ENCODE data around the gene TTLL6. TPM values are rescaled to one million over a fixed set of nuclear protein-coding genes. Genes with fewer than 3 reads are reported as not detected.
A peak's percentile ranks its signal among the peaks of the same experiment; 100 is the strongest.

TTLL6 gene
- polyA plus RNA-seq, 1 experiment: not detected

DNA sequence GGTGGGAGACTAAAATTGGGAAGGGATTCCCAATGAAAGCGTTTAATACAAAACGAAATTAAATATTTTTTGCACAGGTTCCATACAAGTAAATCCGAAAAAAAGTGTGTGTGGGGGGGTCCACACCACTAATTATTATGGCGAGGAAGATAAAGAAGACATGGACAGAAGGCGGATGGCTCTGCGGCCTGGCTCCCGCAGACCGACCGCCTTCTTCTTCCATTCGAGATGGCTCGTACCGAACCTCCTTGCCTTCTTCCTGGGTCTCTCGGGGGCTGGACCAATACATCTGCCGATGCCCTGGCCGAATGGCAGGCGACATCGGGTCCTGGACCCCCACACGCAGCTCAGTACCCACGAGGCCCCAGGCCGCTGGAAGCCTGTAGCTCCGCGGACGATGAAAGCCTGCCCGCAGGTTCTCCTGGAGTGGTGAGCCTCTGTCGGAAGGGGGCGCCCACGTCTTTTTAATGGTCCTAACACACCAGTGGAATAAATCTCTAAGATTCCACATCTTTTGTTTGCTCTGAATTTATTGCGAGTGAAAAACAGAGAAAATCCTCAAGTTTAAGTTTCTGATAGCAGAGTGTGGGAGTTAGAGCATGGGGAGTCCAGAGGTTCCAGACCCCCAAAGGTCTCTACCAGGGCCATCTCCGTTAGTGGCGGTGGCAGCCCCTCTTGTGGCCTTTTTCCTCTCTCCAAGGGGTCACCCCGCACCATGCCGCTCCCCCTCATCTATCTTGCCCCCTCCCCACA lies 92.6 kb downstream of the TTLL6 start:
- DNase-seq (ENCODE audit: low read depth): no peak
- POLR2A ChIA-PET: no interaction called here
- CTCF ChIA-PET: interaction anchor here (0.6 to 10.4 kb wide), 49 partner anchors 8 to 308 kb away, joined by 3 to 152 read pairs (median 6); partner anchors contain the start of gene TTLL6
- Histone ChIP-seq H3K4me3 (ENCODE audit: low read depth, low read length) (no peak overlapping the region), H3K27me3 (ENCODE audit: control insufficient read depth, insufficient read depth, low read length) (peaks cover 69% of the 10 kb centered on the region), H3K36me3 (ENCODE audit: control insufficient read depth, insufficient read depth, low read length) (no peaks in the 10 kb centered on the region)
- TF ChIP-seq, protein P1, sequence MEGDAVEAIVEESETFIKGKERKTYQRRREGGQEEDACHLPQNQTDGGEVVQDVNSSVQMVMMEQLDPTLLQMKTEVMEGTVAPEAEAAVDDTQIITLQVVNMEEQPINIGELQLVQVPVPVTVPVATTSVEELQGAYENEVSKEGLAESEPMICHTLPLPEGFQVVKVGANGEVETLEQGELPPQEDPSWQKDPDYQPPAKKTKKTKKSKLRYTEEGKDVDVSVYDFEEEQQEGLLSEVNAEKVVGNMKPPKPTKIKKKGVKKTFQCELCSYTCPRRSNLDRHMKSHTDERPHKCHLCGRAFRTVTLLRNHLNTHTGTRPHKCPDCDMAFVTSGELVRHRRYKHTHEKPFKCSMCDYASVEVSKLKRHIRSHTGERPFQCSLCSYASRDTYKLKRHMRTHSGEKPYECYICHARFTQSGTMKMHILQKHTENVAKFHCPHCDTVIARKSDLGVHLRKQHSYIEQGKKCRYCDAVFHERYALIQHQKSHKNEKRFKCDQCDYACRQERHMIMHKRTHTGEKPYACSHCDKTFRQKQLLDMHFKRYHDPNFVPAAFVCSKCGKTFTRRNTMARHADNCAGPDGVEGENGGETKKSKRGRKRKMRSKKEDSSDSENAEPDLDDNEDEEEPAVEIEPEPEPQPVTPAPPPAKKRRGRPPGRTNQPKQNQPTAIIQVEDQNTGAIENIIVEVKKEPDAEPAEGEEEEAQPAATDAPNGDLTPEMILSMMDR (IDR thresholded peaks at IDR 0.05; ENCODE audit: insufficient read depth, low read depth, low read length): peak; percentile 79

DNA sequence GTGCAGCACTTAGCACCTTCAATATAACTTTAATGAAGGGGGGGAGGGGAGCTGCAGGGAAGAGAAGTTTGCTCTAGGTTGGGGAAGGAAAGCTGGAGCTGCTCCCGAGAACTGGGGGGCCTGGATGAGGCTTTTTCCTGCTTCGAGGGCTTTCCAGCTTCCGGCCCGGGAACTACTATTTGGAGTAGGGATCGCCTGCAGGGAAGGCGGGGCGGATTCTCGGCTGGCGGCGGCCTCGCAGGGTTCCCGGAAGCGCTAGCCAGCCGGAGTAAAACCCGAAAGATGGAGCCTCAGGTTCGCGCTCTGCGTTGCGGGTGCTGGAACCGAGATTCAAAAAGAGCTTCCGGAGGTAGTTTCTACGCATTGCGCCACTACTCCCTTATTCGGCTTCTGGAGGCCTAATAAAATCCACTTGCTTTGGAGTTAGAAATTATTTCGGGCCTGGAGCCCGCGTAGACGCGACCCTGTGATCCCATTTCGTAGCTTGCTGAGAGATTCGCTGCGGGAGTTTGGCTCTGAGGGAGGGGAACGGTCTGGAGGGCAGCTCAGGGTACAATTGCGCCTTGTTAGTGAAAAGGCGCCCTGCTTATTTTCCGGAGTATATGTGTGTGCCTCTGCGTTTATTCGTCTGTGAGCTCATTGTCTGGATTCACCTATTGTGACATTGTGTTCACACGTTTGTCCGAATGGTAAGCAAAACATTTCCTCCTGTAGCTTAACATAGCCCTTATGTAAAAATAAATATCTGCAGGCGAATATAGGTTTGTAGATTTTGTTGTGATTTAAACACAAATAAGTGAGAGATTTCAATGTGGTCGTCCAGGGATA lies 93.4 kb downstream of the TTLL6 start:
- TF ChIP-seq, protein P1 (IDR thresholded peaks at IDR 0.05; ENCODE audit: insufficient read depth, low read depth, low read length): no peak
- Histone ChIP-seq H3K4me3 (ENCODE audit: low read depth, low read length) (peak overlapping the region; percentile 24), H3K27me3 (ENCODE audit: control insufficient read depth, insufficient read depth, low read length) (peaks cover 68% of the 10 kb centered on the region), H3K36me3 (ENCODE audit: control insufficient read depth, insufficient read depth, low read length) (no peaks in the 10 kb centered on the region)
- CTCF ChIA-PET: interaction anchor here (0.6 to 10.4 kb wide), 47 partner anchors 9 to 309 kb away, joined by 3 to 152 read pairs (median 5); partner anchors contain the start of gene TTLL6
- POLR2A ChIA-PET: no interaction called here
- no peak for DNase-seq (ENCODE audit: low read depth)

DNA sequence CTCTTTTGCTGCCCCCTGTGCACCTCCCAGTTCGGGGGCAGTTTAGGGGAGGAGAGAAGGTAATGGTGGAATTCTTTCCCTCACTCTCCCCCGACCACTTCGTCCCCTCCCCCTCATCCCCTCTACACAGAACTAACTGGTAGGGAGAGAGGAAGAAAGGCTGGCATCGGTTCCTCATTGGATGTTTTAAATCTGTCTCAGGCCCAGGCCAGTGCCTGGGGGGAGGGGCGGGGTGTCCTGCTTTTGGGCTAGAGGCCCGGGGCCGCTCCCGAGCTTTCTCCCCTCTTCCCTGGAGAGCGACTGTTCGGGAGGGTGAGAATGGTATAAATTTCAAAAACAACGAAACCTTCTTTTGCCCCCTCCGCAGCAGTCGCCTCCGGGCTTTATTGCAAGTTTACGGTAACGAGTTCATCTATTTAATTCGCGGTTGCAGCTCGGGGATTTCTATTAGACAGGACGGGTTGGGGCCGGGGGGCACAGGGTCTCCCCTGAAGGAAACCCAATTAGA lies 94.1 kb downstream of the TTLL6 start, which contains the start of gene PRAC2:
TSS of gene PRAC2 (plus strand) at position 271 of the 508 bp plus-strand sequence. CDS start 1,226 bp downstream, outside the sequence.
- Histone ChIP-seq H3K27me3 (ENCODE audit: control insufficient read depth, insufficient read depth, low read length) (peaks cover 66% of the 10 kb centered on the region), H3K4me3 (ENCODE audit: low read depth, low read length) (peak within 1 kb of the TSS; percentile 24), H3K36me3 (ENCODE audit: control insufficient read depth, insufficient read depth, low read length) (no peaks in the 10 kb centered on the region)
- CTCF ChIA-PET: interaction anchor here (0.7 to 10.4 kb wide), 22 partner anchors 10 to 162 kb away, joined by 3 to 152 read pairs (median 14); no protein-coding TSS in a partner anchor
- no peak for DNase-seq (ENCODE audit: low read depth)
- TF ChIP-seq, protein P1 (IDR thresholded peaks at IDR 0.05; ENCODE audit: insufficient read depth, low read depth, low read length): no peak
- POLR2A ChIA-PET: no interaction called here

DNA sequence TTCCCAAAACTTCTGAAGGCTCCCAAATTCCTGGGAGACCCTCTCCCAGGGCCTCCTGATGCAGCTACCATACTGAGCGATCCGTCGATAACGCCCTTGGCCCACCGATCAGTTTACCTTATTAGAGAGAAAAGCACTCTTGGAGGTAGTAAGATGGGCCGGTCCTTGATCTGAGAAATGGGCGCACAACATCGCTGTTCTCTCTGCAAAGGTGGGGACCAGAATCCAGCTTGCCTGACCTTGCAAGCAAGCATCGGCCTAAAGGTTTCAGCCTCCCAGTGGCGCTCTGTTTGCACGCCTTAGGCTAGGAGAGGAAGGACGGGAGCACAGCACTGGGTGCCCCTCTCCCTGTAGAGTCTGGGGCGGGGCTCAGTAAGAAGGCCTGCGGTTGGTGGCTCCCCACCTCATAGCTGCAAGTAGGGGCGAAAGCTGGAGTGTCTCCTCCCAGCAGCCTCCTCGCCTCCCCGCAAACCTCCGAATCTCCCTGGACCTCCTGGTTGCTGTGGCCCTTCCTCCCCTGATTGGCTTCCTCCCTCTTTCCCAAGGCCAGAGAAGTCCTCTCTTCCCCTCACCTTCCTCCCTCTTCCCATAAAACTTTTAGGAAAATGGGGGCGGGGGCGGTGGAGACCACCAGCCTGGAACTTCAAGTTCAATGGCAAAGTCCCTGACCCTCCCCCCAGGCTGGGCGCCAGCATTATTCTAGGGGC lies 94.7 kb downstream of the TTLL6 start, which contains the start of gene PRAC1:
TSS of gene PRAC1 (minus strand) at position 318 of the 707 bp plus-strand sequence. CDS start at position 192, 126 bp downstream.
- Histone ChIP-seq H3K4me3 (ENCODE audit: low read depth, low read length) (no peak within 1 kb of the TSS; the same call in none of the 2 replicates), H3K36me3 (ENCODE audit: control insufficient read depth, insufficient read depth, low read length) (no peaks in the 10 kb centered on the region), H3K27me3 (ENCODE audit: control insufficient read depth, insufficient read depth, low read length) (peaks cover 63% of the 10 kb centered on the region)
- TF ChIP-seq, protein P1 (IDR thresholded peaks at IDR 0.05; ENCODE audit: insufficient read depth, low read depth, low read length): no peak
- CTCF ChIA-PET: interaction anchor here (1.3 to 10.4 kb wide), 10 partner anchors 22 to 162 kb away, joined by 3 to 152 read pairs (median 20); no protein-coding TSS in a partner anchor
- POLR2A ChIA-PET: no interaction called here
- DNase-seq (ENCODE audit: low read depth): no peak
